SK-N-SH treated with all-trans-retinoic acid at 6 μM for 48 hours (cell line): ENCODE results near the gene AGAP1.

Experiments
- ARNTL ChIP-seq: fragments of 450-650 bp; formaldehyde crosslinking; IDR thresholded peaks from 2 replicates; pipeline ENCODE4 v1.5.0; 2020; ENCODE audit warnings: low read depth, mild to moderate bottlenecking, moderate library complexity, borderline replicate concordance
- OSR1 ChIP-seq: fragments of 250-450 bp; sonication (Bioruptor Pico); IDR thresholded peaks from 2 replicates; pipeline ENCODE4 v1.8.0; 2022; ENCODE audit warnings: moderate library complexity, mild to moderate bottlenecking, inconsistent platforms
- ZFP30 ChIP-seq: fragments of 450-650 bp; formaldehyde crosslinking; IDR thresholded peaks from 2 replicates; pipeline ENCODE4 v1.5.0; 2022; ENCODE audit warnings: mild to moderate bottlenecking, moderate library complexity

DNA sequence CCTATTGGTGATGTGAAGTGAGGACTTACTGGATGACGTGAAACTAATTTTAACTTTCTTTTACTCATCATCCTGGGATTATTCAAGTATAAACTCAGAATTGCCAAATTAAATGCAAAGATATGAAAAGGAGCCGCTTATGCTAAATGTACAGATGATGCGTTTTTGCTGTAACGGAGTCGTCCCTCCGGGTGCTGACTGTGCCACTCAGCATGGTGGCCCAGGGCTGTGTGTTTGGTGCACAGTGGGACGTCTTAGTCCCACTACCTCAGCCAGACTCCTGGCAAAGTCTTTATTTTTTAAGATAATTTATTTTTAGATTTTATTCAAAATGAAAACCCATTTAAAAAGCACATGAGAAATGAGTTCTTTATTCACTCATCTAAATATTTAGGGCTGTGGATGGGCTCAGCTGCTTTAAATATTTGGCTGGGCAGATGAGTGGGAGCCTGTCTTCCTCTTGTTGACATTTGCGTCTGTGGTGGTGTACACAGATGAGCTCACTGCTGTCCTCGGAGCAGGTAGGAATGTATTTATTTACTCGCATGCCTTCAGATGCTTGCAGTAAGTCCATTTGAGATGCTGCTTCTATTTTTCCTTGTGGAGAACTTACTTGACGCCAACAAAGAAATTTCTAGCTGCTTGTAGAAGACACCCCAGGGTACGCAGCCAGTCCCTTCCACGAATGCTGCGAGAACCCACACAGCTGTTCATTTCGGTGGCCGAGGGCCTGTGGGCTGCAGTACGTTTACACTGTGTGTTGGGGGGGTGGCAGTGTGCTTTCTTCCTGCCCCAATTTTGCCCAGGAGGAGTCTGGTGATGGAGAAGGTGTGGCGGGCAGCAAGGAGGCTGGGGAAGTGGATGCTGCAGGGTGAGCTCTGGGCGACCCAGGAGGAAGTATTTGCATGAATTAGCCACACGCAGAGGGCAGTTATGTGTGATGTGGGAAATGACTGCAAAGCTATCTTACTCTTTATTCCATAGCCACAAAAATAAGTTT, 105.0 kb downstream of the AGAP1 start:
- TF ChIP-seq ZFP30 (CRISPR knock-in tag) (no peak), ARNTL (no peak), OSR1 (CRISPR knock-in tag) (no peak)
